ENCODE data around the gene PMS1.

DNA sequence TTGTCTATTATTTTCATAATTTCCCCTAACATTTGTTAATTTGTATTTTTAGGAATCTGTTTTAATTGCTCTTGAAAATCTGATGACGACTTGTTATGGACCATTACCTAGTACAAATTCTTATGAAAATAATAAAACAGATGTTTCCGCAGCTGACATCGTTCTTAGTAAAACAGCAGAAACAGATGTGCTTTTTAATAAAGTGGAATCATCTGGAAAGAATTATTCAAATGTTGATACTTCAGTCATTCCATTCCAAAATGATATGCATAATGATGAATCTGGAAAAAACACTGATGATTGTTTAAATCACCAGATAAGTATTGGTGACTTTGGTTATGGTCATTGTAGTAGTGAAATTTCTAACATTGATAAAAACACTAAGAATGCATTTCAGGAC is 69.9 kb downstream of the PMS1 start:
- TF ChIP-seq POLR2AphosphoS5 (IDR thresholded peaks at IDR 0.05; ENCODE audit: low read depth, low read length) (no peak), POLR2A (IDR thresholded peaks at IDR 0.05; ENCODE audit: low read depth, low read length) (no peak)
